GM06990 (cell line): Measurements from ENCODE around the gene PABPC3.

Experiments used
- DNase-seq: peaks from one replicate; pipeline ENCODE4 v3.0.0-alpha.2; 2011; ENCODE audit not compliant: insufficient read length; ENCODE audit errors: extremely low read depth
- H3K27me3 ChIP-seq: replicated peaks from 2 replicates; pipeline ENCODE4 v1.6.0; 2011; ENCODE audit warnings: low read length; ENCODE audit not compliant: control insufficient read depth, insufficient read depth
- H3K36me3 ChIP-seq: 2 replicates; pipeline ENCODE4 v1.5.1; 2011; ENCODE audit warnings: low read length; ENCODE audit not compliant: control insufficient read depth, insufficient read depth
- H3K4me3 ChIP-seq: replicated peaks from 2 replicates; pipeline ENCODE4 v1.5.1; 2011; ENCODE audit warnings: low read depth, mild to moderate bottlenecking, control low read depth, low read length
- TF ChIP-seq, protein P1 (sequence below): IDR thresholded peaks from 2 replicates; pipeline ENCODE4 v1.5.1; 2011; ENCODE audit warnings: low read length, control low read depth, mild to moderate bottlenecking, inconsistent platforms; ENCODE audit not compliant: insufficient read depth, poor library complexity, severe bottlenecking

The PABPC3 gene

DNA sequence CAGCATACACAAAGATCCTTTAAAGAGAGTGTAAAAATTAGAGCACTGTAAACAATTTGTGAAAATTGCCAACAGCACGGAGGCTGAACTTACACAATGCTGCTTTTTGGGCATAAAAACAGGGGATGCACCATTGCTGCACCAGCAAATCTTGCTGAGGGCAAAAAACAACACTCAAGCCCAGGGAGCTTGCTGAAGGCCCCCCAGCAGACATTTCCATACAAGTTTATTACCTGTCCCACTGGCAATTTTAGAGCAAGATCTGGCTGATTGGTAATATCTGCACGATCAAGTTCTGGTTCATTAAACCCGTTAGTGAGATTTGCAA lies 41.8 kb downstream of the PABPC3 start:
- no peak for DNase-seq
- no peak overlapping the region for H3K4me3 ChIP-seq
- H3K36me3 ChIP-seq = no peaks in the 10 kb centered on the region
- H3K27me3 ChIP-seq = no peaks in the 10 kb centered on the region; the same call in 1 of the 2 replicates
- TF ChIP-seq, protein P1, sequence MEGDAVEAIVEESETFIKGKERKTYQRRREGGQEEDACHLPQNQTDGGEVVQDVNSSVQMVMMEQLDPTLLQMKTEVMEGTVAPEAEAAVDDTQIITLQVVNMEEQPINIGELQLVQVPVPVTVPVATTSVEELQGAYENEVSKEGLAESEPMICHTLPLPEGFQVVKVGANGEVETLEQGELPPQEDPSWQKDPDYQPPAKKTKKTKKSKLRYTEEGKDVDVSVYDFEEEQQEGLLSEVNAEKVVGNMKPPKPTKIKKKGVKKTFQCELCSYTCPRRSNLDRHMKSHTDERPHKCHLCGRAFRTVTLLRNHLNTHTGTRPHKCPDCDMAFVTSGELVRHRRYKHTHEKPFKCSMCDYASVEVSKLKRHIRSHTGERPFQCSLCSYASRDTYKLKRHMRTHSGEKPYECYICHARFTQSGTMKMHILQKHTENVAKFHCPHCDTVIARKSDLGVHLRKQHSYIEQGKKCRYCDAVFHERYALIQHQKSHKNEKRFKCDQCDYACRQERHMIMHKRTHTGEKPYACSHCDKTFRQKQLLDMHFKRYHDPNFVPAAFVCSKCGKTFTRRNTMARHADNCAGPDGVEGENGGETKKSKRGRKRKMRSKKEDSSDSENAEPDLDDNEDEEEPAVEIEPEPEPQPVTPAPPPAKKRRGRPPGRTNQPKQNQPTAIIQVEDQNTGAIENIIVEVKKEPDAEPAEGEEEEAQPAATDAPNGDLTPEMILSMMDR = no peak

GRCh38 chr13:25141042-25141441 lies 45.1 kb downstream of the PABPC3 start:
- DNase-seq = no peak
- Histone ChIP-seq H3K36me3 (no peaks in the 10 kb centered on the region), H3K4me3 (no peak overlapping the region), H3K27me3 (no peaks in the 10 kb centered on the region; the same call in 1 of the 2 replicates)
- TF ChIP-seq, protein P1 = no peak

- no peak overlapping the region for H3K4me3 ChIP-seq
- DNase-seq = no peak
- no peaks in the 10 kb centered on the region for H3K36me3 ChIP-seq
- TF ChIP-seq, protein P1 = no peak
- H3K27me3 ChIP-seq = no peaks in the 10 kb centered on the region; the same call in 1 of the 2 replicates
Observed at GRCh38 chr13:25143706-25144105, 47.8 kb downstream of the PABPC3 start.

DNA sequence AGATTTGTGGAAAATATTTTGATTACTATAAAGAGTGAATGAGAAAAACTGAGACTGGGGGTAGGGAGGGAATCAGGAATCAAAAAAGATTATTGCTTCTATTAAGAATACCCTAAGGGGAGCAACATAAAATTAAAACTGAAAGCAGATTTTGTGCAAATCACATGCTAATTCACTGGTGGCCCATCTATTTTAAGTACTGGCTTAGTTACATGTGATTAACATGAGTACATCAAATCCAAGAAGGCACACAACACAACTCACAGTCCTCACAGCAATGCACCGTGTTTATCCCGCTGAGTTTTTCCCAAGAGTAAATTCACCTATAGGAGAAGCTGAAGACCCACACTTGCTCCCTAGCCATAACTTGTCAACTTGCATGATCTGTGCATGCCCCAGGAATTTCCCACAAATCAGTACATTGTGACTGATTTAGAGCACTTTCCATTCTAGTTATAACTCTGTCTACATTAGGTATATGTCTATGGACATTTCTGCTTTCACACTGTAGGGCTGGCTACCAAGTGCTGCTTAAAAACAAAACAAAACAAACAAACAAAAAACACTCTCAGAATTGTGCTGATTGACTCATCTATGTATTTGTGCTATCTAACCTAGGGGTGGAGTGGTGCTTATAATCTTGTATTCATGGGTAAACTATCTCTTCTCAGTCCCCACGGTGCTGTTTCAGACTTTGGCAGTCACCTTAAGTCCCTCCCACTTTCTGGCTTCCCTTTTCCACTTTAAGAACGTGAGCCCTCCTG lies 51.9 kb downstream of the PABPC3 start:
- H3K4me3 ChIP-seq = no peak overlapping the region
- DNase-seq = peak; percentile 43
- no peaks in the 10 kb centered on the region for H3K36me3 ChIP-seq
- TF ChIP-seq, protein P1 = no peak
- no peaks in the 10 kb centered on the region; the same call in 1 of the 2 replicates for H3K27me3 ChIP-seq

- TF ChIP-seq, protein P1 = no peak
- no peaks in the 10 kb centered on the region for H3K36me3 ChIP-seq
- H3K4me3 ChIP-seq = no peak overlapping the region
- DNase-seq = no peak
- no peaks in the 10 kb centered on the region; the same call in 1 of the 2 replicates for H3K27me3 ChIP-seq
Observed at GRCh38 chr13:25148402-25148771, 52.5 kb downstream of the PABPC3 start.
